H1 (cell line): ENCODE data around the gene KCTD16. TPM values are rescaled to one million over a fixed set of nuclear protein-coding genes. Genes with fewer than 3 reads are reported as not detected.

Source experiments
- ASH2L ChIP-seq: fragments of 200-600, 300-600 bp; sonication (generic); IDR thresholded peaks from one replicate; pipeline ENCODE4 v1.7.1; 2017; ENCODE audit warnings: low read length
- GTF2F1 ChIP-seq: IDR thresholded peaks from 2 replicates; pipeline ENCODE4 v1.6.1; 2012; ENCODE audit warnings: low read depth, low read length, improper control_type of control experiment, borderline replicate concordance
- TAF1 ChIP-seq: IDR thresholded peaks from 2 replicates; pipeline ENCODE4 v1.6.1; 2011; ENCODE audit warnings: mild to moderate bottlenecking, low read depth, low read length
- TEAD4 ChIP-seq: IDR thresholded peaks from 2 replicates; pipeline ENCODE4 v1.6.1; 2012; ENCODE audit warnings: low read depth, low read length, inconsistent platforms, mixed read lengths
- YY1 ChIP-seq: IDR thresholded peaks from 2 replicates; pipeline ENCODE4 v1.6.1; 2011; ENCODE audit warnings: low read depth, mild to moderate bottlenecking, low read length
- ZNF274 ChIP-seq: IDR thresholded peaks from 2 replicates; pipeline ENCODE4 v1.7.0; 2012; ENCODE audit warnings: low read length, borderline replicate concordance; ENCODE audit errors: extremely low read depth
- polyA plus RNA-seq, 7 experiments: library from polyadenylated mRNA; depleted of rRNA in 3 of 7; stranded (reverse) in 5 of 7; unstranded in 2 of 7; fragments of >200 nt in 5 of 7; fragments of 200-250 nt in 2 of 7; gene quantifications; 1 replicate in 5 of 7; 2 replicates in 1 of 7; 4 replicates in 1 of 7; pipeline versions ENCODE4 v1.2.1 to v1.2.3, GENCODE V29; 2011 to 2013; ENCODE audit warnings: missing spikeins in 2 of 7, mixed read lengths in 2 of 7
- total RNA-seq: library from RNA; stranded (reverse); fragmentation: NEBNext Ultra II Directional; extraction: Animal tissue kit (Norgen Biotek cat#: 25700); gene quantifications from 2 replicates; pipeline ENCODE4 v1.2.1, GENCODE V29; 2021
- TF ChIP-seq, protein P1 (sequence below): fragments of 300-600 bp; sonication (generic); IDR thresholded peaks from 2 replicates; pipeline ENCODE4 v1.7.1; 2012; ENCODE audit warnings: low read length, moderate library complexity, mild to moderate bottlenecking, inconsistent platforms; ENCODE audit not compliant: insufficient replicate concordance

Gene KCTD16
- total and polyA plus RNA-seq, 2 of the 8 experiments (the other 6 are each of a cell fraction or from before 2014, with no cell fraction given): 0.03 to 0.24 TPM

DNA sequence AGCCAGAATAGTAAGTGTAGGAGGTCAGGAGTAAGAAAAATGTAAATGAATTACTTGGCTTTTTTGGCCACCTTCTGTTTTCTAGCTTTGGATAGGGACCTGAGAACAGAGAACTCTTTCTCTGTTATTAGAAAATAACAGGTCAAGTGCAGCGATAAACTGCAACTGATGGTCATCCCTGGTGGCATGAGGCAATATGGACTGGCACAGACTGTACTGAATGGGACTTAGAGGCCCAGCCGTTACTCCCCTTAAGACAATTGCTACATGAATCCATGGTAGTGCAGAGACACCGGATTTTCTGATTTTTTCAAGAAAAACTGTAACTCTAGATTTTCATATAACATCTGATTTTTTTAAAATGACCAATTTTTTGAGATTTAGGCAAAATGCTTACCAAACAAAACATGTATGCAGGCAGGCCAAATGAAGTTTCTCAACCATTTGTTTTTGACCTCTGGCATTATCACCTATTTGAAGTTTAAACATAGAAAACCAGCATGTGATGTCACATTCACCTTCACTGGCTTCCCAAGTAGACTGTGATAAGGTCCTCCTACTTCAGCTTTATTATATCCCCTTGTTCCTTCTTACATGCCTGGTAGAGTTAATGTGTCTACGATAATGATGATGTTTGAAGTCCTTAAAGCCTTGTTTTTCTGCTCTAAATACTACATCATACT is 262.6 kb downstream of the KCTD16 start (continued):
- TF ChIP-seq, protein P1, sequence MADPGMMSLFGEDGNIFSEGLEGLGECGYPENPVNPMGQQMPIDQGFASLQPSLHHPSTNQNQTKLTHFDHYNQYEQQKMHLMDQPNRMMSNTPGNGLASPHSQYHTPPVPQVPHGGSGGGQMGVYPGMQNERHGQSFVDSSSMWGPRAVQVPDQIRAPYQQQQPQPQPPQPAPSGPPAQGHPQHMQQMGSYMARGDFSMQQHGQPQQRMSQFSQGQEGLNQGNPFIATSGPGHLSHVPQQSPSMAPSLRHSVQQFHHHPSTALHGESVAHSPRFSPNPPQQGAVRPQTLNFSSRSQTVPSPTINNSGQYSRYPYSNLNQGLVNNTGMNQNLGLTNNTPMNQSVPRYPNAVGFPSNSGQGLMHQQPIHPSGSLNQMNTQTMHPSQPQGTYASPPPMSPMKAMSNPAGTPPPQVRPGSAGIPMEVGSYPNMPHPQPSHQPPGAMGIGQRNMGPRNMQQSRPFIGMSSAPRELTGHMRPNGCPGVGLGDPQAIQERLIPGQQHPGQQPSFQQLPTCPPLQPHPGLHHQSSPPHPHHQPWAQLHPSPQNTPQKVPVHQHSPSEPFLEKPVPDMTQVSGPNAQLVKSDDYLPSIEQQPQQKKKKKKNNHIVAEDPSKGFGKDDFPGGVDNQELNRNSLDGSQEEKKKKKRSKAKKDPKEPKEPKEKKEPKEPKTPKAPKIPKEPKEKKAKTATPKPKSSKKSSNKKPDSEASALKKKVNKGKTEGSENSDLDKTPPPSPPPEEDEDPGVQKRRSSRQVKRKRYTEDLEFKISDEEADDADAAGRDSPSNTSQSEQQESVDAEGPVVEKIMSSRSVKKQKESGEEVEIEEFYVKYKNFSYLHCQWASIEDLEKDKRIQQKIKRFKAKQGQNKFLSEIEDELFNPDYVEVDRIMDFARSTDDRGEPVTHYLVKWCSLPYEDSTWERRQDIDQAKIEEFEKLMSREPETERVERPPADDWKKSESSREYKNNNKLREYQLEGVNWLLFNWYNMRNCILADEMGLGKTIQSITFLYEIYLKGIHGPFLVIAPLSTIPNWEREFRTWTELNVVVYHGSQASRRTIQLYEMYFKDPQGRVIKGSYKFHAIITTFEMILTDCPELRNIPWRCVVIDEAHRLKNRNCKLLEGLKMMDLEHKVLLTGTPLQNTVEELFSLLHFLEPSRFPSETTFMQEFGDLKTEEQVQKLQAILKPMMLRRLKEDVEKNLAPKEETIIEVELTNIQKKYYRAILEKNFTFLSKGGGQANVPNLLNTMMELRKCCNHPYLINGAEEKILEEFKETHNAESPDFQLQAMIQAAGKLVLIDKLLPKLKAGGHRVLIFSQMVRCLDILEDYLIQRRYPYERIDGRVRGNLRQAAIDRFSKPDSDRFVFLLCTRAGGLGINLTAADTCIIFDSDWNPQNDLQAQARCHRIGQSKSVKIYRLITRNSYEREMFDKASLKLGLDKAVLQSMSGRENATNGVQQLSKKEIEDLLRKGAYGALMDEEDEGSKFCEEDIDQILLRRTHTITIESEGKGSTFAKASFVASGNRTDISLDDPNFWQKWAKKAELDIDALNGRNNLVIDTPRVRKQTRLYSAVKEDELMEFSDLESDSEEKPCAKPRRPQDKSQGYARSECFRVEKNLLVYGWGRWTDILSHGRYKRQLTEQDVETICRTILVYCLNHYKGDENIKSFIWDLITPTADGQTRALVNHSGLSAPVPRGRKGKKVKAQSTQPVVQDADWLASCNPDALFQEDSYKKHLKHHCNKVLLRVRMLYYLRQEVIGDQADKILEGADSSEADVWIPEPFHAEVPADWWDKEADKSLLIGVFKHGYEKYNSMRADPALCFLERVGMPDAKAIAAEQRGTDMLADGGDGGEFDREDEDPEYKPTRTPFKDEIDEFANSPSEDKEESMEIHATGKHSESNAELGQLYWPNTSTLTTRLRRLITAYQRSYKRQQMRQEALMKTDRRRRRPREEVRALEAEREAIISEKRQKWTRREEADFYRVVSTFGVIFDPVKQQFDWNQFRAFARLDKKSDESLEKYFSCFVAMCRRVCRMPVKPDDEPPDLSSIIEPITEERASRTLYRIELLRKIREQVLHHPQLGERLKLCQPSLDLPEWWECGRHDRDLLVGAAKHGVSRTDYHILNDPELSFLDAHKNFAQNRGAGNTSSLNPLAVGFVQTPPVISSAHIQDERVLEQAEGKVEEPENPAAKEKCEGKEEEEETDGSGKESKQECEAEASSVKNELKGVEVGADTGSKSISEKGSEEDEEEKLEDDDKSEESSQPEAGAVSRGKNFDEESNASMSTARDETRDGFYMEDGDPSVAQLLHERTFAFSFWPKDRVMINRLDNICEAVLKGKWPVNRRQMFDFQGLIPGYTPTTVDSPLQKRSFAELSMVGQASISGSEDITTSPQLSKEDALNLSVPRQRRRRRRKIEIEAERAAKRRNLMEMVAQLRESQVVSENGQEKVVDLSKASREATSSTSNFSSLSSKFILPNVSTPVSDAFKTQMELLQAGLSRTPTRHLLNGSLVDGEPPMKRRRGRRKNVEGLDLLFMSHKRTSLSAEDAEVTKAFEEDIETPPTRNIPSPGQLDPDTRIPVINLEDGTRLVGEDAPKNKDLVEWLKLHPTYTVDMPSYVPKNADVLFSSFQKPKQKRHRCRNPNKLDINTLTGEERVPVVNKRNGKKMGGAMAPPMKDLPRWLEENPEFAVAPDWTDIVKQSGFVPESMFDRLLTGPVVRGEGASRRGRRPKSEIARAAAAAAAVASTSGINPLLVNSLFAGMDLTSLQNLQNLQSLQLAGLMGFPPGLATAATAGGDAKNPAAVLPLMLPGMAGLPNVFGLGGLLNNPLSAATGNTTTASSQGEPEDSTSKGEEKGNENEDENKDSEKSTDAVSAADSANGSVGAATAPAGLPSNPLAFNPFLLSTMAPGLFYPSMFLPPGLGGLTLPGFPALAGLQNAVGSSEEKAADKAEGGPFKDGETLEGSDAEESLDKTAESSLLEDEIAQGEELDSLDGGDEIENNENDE: no peak
- TF ChIP-seq ASH2L (no peak), YY1 (no peak), TEAD4 (no peak), TAF1 (no peak), GTF2F1 (no peak), ZNF274 (no peak)
